HEK293 (cell line): ENCODE data around the gene ADD1.

ENCODE experiments used
- GLI2 ChIP-seq: fragments of 450-650 bp; formaldehyde crosslinking; IDR thresholded peaks from 2 replicates; pipeline ENCODE4; 2017; ENCODE audit warnings: missing biosample characterization, missing genetic modification characterization, low read depth, borderline replicate concordance
- TCF7L2 ChIP-seq: IDR thresholded peaks from 2 replicates; pipeline ENCODE4 v1.6.1; 2011; ENCODE audit warnings: low read depth, mild to moderate bottlenecking, inconsistent platforms, low read length, moderate library complexity, borderline replicate concordance
- ZNF561 ChIP-seq: fragments of 450-650 bp; IDR thresholded peaks from 2 replicates; pipeline ENCODE4 v1.5.1; 2018; ENCODE audit warnings: missing biosample characterization, missing genetic modification characterization, borderline replicate concordance
- ZNF629 ChIP-seq: fragments of 450-650 bp; formaldehyde crosslinking; IDR thresholded peaks from 2 replicates; pipeline ENCODE4 v1.5.1; 2017; ENCODE audit warnings: missing biosample characterization, missing genetic modification characterization
- ZSCAN30 ChIP-seq: fragments of 450-650 bp; IDR thresholded peaks from 2 replicates; pipeline ENCODE4 v1.5.1; 2018; ENCODE audit warnings: missing biosample characterization, mild to moderate bottlenecking, missing genetic modification characterization, moderate library complexity
- TF ChIP-seq, protein P1 (sequence below): fragments of 450-650 bp; formaldehyde crosslinking; IDR thresholded peaks from 2 replicates; pipeline ENCODE4 v1.5.1; 2017; ENCODE audit warnings: missing biosample characterization, mild to moderate bottlenecking, missing genetic modification characterization, moderate library complexity
- TF ChIP-seq, protein P2 (sequence below): fragments of 450-650 bp; formaldehyde crosslinking; IDR thresholded peaks from 2 replicates; pipeline ENCODE4 v1.5.1; 2016; ENCODE audit warnings: missing biosample characterization, missing genetic modification characterization
- TF ChIP-seq, protein P3 (sequence below): fragments of 450-650 bp; formaldehyde crosslinking; IDR thresholded peaks from 2 replicates; pipeline ENCODE4 v1.5.1; 2016; ENCODE audit warnings: missing biosample characterization, missing genetic modification characterization
- TF ChIP-seq, protein P4 (sequence below): fragments of 450-650 bp; formaldehyde crosslinking; IDR thresholded peaks from 2 replicates; pipeline ENCODE4 v1.5.1; 2016; ENCODE audit warnings: missing biosample characterization, missing genetic modification characterization

DNA sequence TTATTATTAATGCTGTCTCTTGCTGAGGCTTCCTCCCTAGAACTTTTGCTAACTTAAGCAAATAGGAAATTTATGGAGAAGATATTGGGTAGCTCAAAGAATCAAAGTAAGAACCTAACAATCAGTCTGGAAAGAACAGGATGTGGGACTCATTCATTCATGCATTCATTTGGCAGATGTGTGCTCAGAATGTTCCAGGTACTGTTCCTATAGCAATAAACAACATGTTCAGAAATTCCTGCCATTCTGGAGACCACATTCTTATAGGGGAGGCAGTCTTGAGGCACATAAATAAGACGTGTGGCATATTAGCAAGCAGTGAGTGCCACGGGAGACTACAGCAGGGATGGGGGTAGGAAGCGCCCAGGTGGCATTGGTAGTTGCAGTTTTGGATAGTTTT, 124.7 kb downstream of the ADD1 start:
- TF ChIP-seq, protein P1, sequence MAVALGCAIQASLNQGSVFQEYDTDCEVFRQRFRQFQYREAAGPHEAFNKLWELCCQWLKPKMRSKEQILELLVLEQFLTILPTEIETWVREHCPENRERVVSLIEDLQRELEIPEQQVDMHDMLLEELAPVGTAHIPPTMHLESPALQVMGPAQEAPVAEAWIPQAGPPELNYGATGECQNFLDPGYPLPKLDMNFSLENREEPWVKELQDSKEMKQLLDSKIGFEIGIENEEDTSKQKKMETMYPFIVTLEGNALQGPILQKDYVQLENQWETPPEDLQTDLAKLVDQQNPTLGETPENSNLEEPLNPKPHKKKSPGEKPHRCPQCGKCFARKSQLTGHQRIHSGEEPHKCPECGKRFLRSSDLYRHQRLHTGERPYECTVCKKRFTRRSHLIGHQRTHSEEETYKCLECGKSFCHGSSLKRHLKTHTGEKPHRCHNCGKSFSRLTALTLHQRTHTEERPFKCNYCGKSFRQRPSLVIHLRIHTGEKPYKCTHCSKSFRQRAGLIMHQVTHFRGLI (tag by site-specific recombination): no peak
- TF ChIP-seq, protein P2, sequence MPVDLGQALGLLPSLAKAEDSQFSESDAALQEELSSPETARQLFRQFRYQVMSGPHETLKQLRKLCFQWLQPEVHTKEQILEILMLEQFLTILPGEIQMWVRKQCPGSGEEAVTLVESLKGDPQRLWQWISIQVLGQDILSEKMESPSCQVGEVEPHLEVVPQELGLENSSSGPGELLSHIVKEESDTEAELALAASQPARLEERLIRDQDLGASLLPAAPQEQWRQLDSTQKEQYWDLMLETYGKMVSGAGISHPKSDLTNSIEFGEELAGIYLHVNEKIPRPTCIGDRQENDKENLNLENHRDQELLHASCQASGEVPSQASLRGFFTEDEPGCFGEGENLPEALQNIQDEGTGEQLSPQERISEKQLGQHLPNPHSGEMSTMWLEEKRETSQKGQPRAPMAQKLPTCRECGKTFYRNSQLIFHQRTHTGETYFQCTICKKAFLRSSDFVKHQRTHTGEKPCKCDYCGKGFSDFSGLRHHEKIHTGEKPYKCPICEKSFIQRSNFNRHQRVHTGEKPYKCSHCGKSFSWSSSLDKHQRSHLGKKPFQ (tag by site-specific recombination): no peak
- TF ChIP-seq, protein P3, sequence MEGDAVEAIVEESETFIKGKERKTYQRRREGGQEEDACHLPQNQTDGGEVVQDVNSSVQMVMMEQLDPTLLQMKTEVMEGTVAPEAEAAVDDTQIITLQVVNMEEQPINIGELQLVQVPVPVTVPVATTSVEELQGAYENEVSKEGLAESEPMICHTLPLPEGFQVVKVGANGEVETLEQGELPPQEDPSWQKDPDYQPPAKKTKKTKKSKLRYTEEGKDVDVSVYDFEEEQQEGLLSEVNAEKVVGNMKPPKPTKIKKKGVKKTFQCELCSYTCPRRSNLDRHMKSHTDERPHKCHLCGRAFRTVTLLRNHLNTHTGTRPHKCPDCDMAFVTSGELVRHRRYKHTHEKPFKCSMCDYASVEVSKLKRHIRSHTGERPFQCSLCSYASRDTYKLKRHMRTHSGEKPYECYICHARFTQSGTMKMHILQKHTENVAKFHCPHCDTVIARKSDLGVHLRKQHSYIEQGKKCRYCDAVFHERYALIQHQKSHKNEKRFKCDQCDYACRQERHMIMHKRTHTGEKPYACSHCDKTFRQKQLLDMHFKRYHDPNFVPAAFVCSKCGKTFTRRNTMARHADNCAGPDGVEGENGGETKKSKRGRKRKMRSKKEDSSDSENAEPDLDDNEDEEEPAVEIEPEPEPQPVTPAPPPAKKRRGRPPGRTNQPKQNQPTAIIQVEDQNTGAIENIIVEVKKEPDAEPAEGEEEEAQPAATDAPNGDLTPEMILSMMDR (tag by site-specific recombination): no peak
- TF ChIP-seq ZNF629 (tag by site-specific recombination): no peak
- TF ChIP-seq ZSCAN30 (tag by site-specific recombination): no peak
- TF ChIP-seq ZNF561: no peak
- TF ChIP-seq, protein P4, sequence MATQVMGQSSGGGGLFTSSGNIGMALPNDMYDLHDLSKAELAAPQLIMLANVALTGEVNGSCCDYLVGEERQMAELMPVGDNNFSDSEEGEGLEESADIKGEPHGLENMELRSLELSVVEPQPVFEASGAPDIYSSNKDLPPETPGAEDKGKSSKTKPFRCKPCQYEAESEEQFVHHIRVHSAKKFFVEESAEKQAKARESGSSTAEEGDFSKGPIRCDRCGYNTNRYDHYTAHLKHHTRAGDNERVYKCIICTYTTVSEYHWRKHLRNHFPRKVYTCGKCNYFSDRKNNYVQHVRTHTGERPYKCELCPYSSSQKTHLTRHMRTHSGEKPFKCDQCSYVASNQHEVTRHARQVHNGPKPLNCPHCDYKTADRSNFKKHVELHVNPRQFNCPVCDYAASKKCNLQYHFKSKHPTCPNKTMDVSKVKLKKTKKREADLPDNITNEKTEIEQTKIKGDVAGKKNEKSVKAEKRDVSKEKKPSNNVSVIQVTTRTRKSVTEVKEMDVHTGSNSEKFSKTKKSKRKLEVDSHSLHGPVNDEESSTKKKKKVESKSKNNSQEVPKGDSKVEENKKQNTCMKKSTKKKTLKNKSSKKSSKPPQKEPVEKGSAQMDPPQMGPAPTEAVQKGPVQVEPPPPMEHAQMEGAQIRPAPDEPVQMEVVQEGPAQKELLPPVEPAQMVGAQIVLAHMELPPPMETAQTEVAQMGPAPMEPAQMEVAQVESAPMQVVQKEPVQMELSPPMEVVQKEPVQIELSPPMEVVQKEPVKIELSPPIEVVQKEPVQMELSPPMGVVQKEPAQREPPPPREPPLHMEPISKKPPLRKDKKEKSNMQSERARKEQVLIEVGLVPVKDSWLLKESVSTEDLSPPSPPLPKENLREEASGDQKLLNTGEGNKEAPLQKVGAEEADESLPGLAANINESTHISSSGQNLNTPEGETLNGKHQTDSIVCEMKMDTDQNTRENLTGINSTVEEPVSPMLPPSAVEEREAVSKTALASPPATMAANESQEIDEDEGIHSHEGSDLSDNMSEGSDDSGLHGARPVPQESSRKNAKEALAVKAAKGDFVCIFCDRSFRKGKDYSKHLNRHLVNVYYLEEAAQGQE: no peak
- TF ChIP-seq TCF7L2: no peak
- TF ChIP-seq GLI2 (tag by site-specific recombination): no peak
